GM12873 (cell line): ENCODE data around the gene PRCD.

Experiments
- TF ChIP-seq, protein P1 (sequence below): IDR thresholded peaks from 2 replicates; pipeline ENCODE4 v1.5.1; 2012; ENCODE audit warnings: low read depth, mild to moderate bottlenecking, moderate library complexity, low read length, control low read depth; ENCODE audit not compliant: insufficient read depth; ENCODE audit errors: missing control alignments

Gene PRCD

DNA sequence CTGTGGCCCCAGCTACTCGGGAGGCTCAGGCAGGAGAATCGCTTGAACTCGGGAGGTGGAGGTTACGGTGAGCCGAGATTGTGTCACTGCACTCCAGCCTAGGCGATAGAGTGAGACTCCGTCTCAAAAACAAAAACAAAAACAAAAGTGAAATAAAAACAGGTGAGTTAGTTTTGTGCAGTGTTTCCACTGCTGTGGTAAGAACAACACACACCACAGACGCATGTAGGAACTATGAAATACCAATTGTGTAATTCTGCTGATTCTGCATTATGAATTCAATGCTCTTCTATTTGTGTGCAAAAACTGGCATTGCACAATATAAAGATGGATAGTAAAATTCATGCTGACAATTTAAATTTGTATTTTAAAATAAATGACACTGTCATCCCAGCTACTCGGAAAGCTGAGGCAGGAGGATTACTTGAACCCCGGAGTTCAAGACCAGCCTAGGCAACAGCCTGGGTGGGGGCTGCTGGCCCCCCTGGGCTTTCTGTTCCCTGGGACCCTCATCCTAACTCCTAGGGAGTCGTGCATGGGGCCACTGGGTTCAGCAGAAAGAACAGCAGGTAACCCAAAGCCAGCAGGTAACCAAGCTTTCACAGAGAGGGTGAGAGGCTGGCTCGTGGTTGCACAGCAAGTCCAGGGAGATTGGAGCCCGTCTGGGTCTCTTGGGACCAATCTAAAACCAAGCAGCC, 28.0 kb upstream of the PRCD start:
- TF ChIP-seq, protein P1, sequence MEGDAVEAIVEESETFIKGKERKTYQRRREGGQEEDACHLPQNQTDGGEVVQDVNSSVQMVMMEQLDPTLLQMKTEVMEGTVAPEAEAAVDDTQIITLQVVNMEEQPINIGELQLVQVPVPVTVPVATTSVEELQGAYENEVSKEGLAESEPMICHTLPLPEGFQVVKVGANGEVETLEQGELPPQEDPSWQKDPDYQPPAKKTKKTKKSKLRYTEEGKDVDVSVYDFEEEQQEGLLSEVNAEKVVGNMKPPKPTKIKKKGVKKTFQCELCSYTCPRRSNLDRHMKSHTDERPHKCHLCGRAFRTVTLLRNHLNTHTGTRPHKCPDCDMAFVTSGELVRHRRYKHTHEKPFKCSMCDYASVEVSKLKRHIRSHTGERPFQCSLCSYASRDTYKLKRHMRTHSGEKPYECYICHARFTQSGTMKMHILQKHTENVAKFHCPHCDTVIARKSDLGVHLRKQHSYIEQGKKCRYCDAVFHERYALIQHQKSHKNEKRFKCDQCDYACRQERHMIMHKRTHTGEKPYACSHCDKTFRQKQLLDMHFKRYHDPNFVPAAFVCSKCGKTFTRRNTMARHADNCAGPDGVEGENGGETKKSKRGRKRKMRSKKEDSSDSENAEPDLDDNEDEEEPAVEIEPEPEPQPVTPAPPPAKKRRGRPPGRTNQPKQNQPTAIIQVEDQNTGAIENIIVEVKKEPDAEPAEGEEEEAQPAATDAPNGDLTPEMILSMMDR = no peak

GRCh38 chr17:76512366-76513305, 27.2 kb upstream of the PRCD start:
- TF ChIP-seq, protein P1 = no peak

DNA sequence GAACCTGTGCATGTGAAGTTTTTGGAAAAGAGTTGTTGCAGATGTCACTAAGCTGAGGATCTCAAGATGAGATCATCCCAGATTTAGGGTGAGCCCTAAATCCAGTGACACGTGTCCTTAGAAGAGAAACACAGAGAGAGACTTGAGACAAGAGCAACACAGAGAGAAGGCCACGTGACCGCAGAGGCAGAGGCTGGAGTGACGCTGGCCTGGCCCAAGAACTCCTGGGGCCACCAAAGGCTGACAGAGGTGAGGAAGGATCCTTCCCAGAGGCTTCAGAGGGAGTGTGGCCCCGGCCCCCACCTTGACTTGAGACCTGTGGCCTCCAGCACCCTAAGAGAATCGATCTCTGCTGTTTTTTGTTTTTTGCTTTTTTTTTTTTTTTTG, 26.5 kb upstream of the PRCD start:
- TF ChIP-seq, protein P1 = no peak

DNA sequence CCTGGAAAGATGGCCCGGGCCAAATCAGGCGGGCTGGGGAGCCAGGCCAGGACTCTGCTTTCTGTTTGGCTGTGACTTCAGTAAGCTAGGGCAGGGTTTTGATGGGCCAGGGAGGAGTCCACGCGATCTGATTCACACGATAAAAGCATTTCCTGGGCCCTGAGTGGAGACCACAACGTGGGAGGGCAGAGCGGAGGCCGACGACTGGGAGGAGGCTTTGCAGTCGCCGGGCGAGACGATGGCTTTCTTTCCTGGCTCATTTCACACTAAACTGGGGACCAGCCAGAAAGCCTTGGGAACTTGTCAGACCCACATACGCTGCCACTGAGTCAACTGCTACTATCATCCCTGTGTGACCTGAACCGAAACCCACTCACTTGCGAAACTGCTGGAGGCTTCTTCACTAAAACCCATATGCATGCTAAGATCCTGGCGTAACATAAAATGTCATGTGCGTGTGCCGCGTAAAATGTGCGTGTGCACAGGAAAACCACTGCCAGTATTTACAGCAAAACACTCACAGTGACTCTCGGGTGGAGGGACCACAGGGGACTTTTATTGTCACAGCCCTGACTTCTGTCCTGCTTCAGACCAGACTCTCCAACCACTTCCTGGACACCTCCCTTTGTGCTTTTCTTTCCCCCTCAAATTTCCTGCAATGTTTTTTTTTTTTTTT, 24.4 kb upstream of the PRCD start:
- TF ChIP-seq, protein P1 = no peak

DNA sequence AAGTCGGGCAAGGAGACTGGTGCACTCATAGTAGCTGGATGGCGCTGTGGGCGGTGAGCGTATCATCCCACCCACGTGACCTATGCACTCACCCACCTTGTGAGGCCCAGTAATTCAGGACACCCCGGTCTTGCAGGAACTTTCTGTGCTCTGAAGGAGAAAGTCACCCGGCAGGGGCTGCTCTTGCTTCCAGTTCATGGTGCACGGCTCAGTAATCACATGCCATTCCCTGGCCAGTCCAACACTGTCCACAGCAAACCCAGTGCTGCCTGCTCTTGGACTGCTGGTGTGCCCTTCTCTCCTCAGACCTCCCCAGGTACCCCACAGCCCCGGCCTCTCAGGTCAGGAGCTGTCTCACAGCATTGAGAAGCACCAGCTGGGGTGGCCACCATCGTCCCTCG, 22.2 kb upstream of the PRCD start:
- TF ChIP-seq, protein P1 = no peak

- TF ChIP-seq, protein P1 = no peak
Measured at GRCh38 chr17:76519048-76519966, 20.5 kb upstream of the PRCD start.

DNA sequence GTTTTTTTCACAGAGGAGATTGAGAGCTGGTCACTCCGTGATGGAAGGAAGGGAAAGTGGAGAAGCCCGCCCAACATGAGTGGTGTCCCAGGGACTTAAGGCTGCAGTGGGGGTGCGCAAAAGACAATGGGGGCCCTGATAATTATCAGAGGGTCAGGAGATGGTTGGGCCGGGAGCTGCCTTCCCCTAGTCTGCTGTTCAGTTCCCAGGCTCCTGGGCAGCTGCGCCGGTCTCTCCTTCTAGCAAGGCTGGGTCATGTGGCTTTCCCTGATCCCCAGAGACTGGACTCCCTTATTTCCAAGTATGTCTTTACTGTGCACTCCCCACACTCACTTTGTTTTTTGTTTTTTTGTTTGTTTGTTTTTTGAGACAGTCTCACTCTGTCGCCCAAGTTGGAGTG, 18.6 kb upstream of the PRCD start:
- TF ChIP-seq, protein P1 = no peak
